HG03045 (cell line): ENCODE data around the gene KIF3A.

Experiments used
- ATAC-seq: cut with Tn5 transposase; IDR thresholded peaks from one replicate; pipeline ENCODE4 v1.9.1; 2021; ENCODE audit warnings: mild to moderate bottlenecking, moderate library complexity; ENCODE audit not compliant: unreplicated experiment

The KIF3A gene

GRCh38 chr5:132646583-132647266 lies 90.6 kb downstream of the KIF3A start:
- no peak for ATAC-seq

DNA sequence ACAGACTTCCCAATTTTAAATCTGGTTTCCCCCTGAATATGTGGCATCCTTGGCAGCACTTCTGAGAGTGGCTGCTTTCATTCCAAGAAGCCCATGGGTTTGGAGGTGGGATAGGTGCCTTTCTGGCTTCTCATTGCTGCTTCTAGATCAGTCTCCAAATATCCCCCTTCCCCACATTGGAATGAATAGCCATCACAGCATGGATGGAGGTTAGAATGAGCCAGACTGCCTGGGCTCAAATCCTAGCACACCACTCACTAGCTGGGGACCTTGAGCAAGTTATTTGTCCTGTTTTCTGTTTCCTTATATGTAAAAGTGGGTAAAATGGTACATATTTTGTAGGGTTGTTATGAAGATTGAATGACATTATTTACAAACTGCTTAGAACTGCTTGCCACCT lies 93.2 kb downstream of the KIF3A start:
- ATAC-seq, result no peak
